Peyer's patch (tissue), 4 donors: ENCODE results near the gene SIRT6. TPM values are rescaled to one million over a fixed set of nuclear protein-coding genes. Genes with fewer than 3 reads are reported as not detected.
"Not testable (repeated sequence)": the region's sequence is repeated elsewhere in the genome, so short reads cannot be mapped to it uniquely, and the experiment has no call there.

ENCODE experiments used
- DNase-seq, 3 donors: peaks; one replicate each; pipeline ENCODE4 v3.0.0-alpha.2; 2017 to 2019
- H3K27ac ChIP-seq, 4 donors: fragments of 200-600 bp; sonication (generic); one replicate each; pipeline ENCODE4 v1.5.1; 2016 to 2019
- H3K27me3 ChIP-seq, 2 donors: fragments of 200-600 bp; sonication (generic); one replicate each; pipeline ENCODE4 v1.5.1; 2019
- H3K36me3 ChIP-seq, 3 donors: fragments of 200-600 bp; sonication (generic); one replicate each; pipeline ENCODE4 v1.5.1; 2016 to 2019
- H3K4me1 ChIP-seq, 4 donors: fragments of 200-600 bp; sonication (generic); one replicate each; pipeline ENCODE4 v1.5.1; 2016 to 2019
- H3K4me3 ChIP-seq, 4 donors: fragments of 200-600 bp; sonication (generic); 1 replicate in 3 of 4; 2 replicates in 1 of 4; pipeline ENCODE4 v1.5.1; 2016 to 2019; ENCODE audit warnings: mild to moderate bottlenecking in 1 of 4
- H3K9me3 ChIP-seq, 4 donors: fragments of 200-600 bp; sonication (generic); one replicate each; pipeline ENCODE4 v1.5.1; 2016 to 2019; ENCODE audit warnings: mild to moderate bottlenecking in 1 of 4
- CTCF ChIP-seq, 6 experiments: fragments of 450-650 bp in 4 of 6; fragments of 200-600 bp in 2 of 6; sonication (generic) in 1 of 6; IDR thresholded peaks; one replicate each; pipeline ENCODE4 v1.5.1; 2017 to 2019; ENCODE audit warnings: antibody characterized with exemption in 6 of 6, mild to moderate bottlenecking in 3 of 6, moderate library complexity in 1 of 6
- POLR2A ChIP-seq, 2 donors: fragments of 450-650 bp; IDR thresholded peaks; one replicate each; pipeline ENCODE4 v1.5.1; 2017; ENCODE audit warnings: antibody characterized with exemption in 2 of 2, mild to moderate bottlenecking in 2 of 2, moderate library complexity in 2 of 2
- total RNA-seq, 4 donors: library from RNA; depleted of rRNA; stranded (reverse); fragments of >200 nt; gene quantifications; one replicate each; pipeline ENCODE4 v1.1.0, GENCODE V29; 2016

Gene SIRT6
- total RNA-seq, 4 donors from 2014 or later = 55.3 to 115 (median 84.9) TPM

DNA sequence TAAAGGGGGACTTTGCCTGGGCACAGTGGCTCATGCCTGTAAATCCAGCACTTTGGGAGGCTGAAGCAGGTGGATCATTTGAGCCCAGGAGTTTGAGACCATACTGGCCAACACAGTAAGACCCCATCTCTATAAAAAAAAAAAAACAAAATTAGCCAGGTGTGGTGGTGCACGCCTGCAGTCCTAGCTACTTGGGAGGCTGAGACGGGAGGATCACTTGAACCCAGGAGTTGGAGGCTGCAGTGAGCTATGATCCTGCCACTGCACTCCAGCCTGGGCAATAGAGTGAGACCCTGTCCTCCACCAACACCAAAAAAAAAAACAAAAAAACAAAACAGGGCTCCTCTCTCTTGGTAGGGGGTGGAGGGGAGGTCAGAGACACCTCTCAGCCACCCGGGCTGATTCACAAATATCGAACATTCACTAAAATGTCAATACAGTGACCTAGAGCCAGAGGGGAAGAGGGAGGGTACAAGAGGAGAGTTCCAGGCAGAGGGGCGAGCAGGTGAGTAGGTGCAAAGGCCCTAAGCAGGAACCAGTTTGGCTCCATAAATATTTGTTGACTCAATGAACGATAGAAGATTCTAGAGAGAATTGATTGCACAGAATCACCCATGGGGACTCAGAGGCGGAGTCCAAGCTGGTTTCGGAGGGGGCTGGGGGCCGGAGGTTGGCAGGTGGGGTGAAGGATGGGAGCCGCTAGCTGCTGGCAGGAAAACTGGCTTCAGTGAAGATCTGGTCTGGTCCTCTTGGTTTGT, 29.9 kb downstream of the SIRT6 start:
- no peaks in the 10 kb centered on the region for H3K36me3 ChIP-seq
- no peaks in the 10 kb centered on the region for H3K9me3 ChIP-seq
- peaks cover 0 to 29% (median 2%) of the 10 kb centered on the region in 4 donors for H3K4me1 ChIP-seq
- H3K27ac ChIP-seq = peak overlapping the region in 2 of 4 donors; percentile 36 to 85
- DNase-seq = no peak
- H3K27me3 ChIP-seq = no peaks in the 10 kb centered on the region
- no peak for TF ChIP-seq CTCF (IDR thresholded peaks at IDR 0.05)
- peak overlapping the region in 1 of 4 donors; percentile 29 for H3K4me3 ChIP-seq

DNA sequence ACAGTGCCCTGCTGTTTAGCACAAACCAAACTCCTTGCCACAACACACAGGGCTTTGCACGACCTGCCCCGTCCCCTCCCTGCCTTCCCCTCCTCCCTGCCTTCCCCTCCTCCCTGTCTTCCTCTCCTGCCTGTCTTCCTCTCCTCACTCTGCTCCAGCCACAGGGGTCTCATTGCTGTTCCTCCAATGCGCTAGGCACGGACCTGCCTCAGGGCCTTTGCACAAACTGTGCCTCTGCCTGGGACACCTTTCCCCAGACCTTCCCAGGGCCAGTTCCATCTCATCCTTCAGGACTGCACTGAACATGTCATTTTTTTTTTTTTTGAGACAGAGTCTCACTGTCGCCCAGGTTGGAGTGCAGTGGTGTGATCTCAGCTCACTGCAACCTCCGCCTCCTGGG, 30.7 kb downstream of the SIRT6 start:
- Histone ChIP-seq H3K9me3 (no peaks in the 10 kb centered on the region), H3K27ac (peak overlapping the region in 1 of 4 donors; percentile 59), H3K4me1 (peaks cover 0 to 31% (median 2%) of the 10 kb centered on the region in 4 donors), H3K4me3 (no peak overlapping the region), H3K27me3 (no peaks in the 10 kb centered on the region), H3K36me3 (no peaks in the 10 kb centered on the region)
- no peak for DNase-seq
- TF ChIP-seq CTCF (IDR thresholded peaks at IDR 0.05) (no peak), POLR2A (IDR thresholded peaks at IDR 0.05) (no peak)

DNA sequence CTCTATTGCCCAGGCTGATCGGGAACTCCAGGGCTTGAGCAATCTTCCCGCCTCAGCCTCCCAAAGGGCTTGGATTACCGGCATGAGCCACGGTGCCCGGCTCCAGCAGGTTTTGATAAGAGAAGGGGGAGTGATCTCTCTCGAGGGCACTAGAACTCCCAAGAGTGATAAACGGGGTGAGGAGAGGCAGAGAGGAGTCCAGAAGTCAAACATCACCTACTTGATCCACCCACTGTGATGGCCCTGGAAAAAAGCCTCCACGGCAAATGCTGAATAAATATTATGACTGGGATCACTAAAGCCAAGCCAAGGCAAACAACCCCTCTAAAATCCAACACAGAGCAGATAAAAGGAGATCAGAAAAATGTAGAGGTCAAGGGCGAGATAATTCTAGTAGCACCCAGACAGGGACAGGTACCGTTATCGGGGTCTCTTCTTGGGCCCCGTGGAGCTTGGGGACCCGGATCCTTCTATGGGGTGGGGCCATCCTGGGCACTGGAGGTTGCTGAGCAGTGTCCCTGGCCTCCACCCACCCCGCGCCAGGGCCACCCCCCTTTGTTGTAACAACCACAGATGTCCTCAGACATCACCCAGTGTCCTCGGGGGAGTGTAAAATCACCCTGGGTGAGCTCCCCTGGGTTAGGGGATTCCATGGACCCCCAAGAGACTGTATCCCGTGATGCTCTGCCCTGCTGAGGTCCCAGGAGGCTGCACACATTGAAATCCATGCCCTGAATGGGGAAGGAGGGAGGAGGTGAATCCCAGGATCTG, 32.7 kb downstream of the SIRT6 start:
- H3K27ac ChIP-seq = peak overlapping the region in 3 of 4 donors; percentile 63 to 93 (median 85)
- peak in 2 of 3 donors; percentile 80 to 85 for DNase-seq
- TF ChIP-seq POLR2A (IDR thresholded peaks at IDR 0.05) (peak in 1 of 2 donors; percentile 75), CTCF (IDR thresholded peaks at IDR 0.05) (no peak)
- H3K27me3 ChIP-seq = no peaks in the 10 kb centered on the region
- peaks cover 0 to 39% (median 2%) of the 10 kb centered on the region in 4 donors for H3K4me1 ChIP-seq
- no peaks in the 10 kb centered on the region for H3K9me3 ChIP-seq
- no peak overlapping the region for H3K4me3 ChIP-seq
- no peaks in the 10 kb centered on the region for H3K36me3 ChIP-seq

- peak overlapping the region in 3 of 4 donors; percentile 74 to 95 (median 95) for H3K27ac ChIP-seq
These were observed 37.6 kb downstream of the SIRT6 start for GRCh38 chr19:4144666-4145249.

DNA sequence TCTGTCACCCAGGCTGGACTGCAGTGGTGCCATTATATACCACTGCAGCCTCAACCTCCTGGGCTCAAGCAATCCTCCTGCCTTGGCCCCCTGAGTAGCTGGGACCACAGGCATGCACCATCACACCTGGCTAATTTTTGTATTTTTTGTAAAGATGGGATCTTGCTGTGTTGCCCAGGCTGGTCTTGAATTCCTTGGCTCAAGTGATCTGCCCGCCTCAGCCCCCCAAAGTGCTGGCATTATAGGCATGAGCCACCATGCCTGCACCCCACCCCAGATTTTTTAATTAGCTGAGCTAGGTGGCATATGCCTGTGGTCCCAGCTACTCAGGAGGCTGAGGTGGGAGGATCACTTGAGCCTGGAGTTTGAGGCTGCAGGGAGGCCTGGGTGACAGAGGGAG, 39.4 kb downstream of the SIRT6 start:
- Histone ChIP-seq H3K4me1 (peaks cover 0 to 30% (median 2%) of the 10 kb centered on the region in 4 donors), H3K27ac (peak overlapping the region in 3 of 4 donors; percentile 74 to 95 (median 92))
- H3K9me3 ChIP-seq, DNase-seq, H3K36me3 ChIP-seq, H3K4me3 ChIP-seq, H3K27me3 ChIP-seq: not testable (repeated sequence)

More at GRCh38 chr19:4144666-4145249, 37.6 kb downstream of the SIRT6 start:
- no peaks in the 10 kb centered on the region for H3K27me3 ChIP-seq
- H3K9me3 ChIP-seq = no peaks in the 10 kb centered on the region
- H3K4me1 ChIP-seq = peaks cover 0 to 39% (median 2%) of the 10 kb centered on the region in 4 donors
- DNase-seq = peak in 2 of 3 donors; percentile 80 to 84
- no peaks in the 10 kb centered on the region for H3K36me3 ChIP-seq
- TF ChIP-seq CTCF (IDR thresholded peaks at IDR 0.05) (no peak), POLR2A (IDR thresholded peaks at IDR 0.05) (peak in 1 of 2 donors; percentile 59)
- peak overlapping the region in 2 of 4 donors; percentile 30 to 31 for H3K4me3 ChIP-seq
